HepG2 (cell line): ENCODE data around the gene SHLD3. TPM values are rescaled to one million over a fixed set of nuclear protein-coding genes. Genes with fewer than 3 reads are reported as not detected.

Experiments
- ARNTL ChIP-seq: sonication (generic); formaldehyde crosslinking; IDR thresholded peaks from 2 replicates; pipeline ENCODE4 v1.4.0; 2020; ENCODE audit warnings: mild to moderate bottlenecking, missing genetic modification reagents
- CBX5 ChIP-seq: sonication (generic); formaldehyde crosslinking; IDR thresholded peaks from 2 replicates; pipeline ENCODE4 v1.4.0; 2020; ENCODE audit warnings: missing genetic modification reagents, borderline replicate concordance
- GABPA ChIP-seq, 2 experiments: IDR thresholded peaks; 2 replicates each; pipeline ENCODE4 v1.6.1; 2011 to 2016; ENCODE audit warnings: low read depth in 2 of 2, low read length in 1 of 2, missing biosample characterization in 1 of 2, missing genetic modification characterization in 1 of 2
- HMGXB4 ChIP-seq, 2 experiments: sonication (generic) in 1 of 2; formaldehyde crosslinking in 1 of 2; IDR thresholded peaks; 2 replicates each; pipeline versions ENCODE4 v1.4.0 to v1.6.1; 2018 to 2020; ENCODE audit warnings: missing genetic modification reagents in 2 of 2, borderline replicate concordance in 1 of 2, low read depth in 1 of 2, mild to moderate bottlenecking in 1 of 2, missing biosample characterization in 1 of 2
- MATR3 ChIP-seq: sonication (generic); formaldehyde crosslinking; IDR thresholded peaks from 2 replicates; pipeline ENCODE4 v1.4.0; 2020; ENCODE audit warnings: missing genetic modification reagents
- MBD4 ChIP-seq: IDR thresholded peaks from 2 replicates; pipeline ENCODE4 v1.6.1; 2012; ENCODE audit warnings: low read length, inconsistent platforms, borderline replicate concordance
- MTF2 ChIP-seq: sonication (generic); formaldehyde crosslinking; IDR thresholded peaks from 2 replicates; pipeline ENCODE4 v1.5.0; 2020; ENCODE audit warnings: missing genetic modification reagents, borderline replicate concordance
- POLR2AphosphoS2 ChIP-seq: IDR thresholded peaks from 2 replicates; pipeline ENCODE4 v1.6.1; 2011; ENCODE audit warnings: low read depth, low read length, improper control_type of control experiment
- RAD51 ChIP-seq: fragments of 450-650 bp; IDR thresholded peaks from 2 replicates; pipeline ENCODE4 v1.6.1; 2016; ENCODE audit warnings: borderline replicate concordance
- SRSF4 ChIP-seq: fragments of 200-400 bp; formaldehyde crosslinking; IDR thresholded peaks from one replicate; pipeline ENCODE4 v1.6.1; 2018; ENCODE audit warnings: mild to moderate bottlenecking, low read depth, low read length, moderate library complexity; ENCODE audit not compliant: poor library complexity, severe bottlenecking
- TEF ChIP-seq: sonication (generic); formaldehyde crosslinking; IDR thresholded peaks from 2 replicates; pipeline ENCODE4 v1.5.0; 2020; ENCODE audit warnings: missing genetic modification reagents
- TMF1 ChIP-seq: sonication (generic); formaldehyde crosslinking; IDR thresholded peaks from 2 replicates; pipeline ENCODE4 v1.8.1; 2022; ENCODE audit warnings: low read depth, missing genetic modification reagents
- ZFP90 ChIP-seq: sonication (generic); formaldehyde crosslinking; IDR thresholded peaks from 2 replicates; pipeline ENCODE4 v1.8.0; 2022; ENCODE audit warnings: missing genetic modification reagents, mild to moderate bottlenecking, inconsistent platforms, borderline replicate concordance
- ZMAT5 ChIP-seq: sonication (generic); formaldehyde crosslinking; IDR thresholded peaks from 2 replicates; pipeline ENCODE4 v1.5.0; 2020; ENCODE audit warnings: mild to moderate bottlenecking, low read depth, missing genetic modification reagents, borderline replicate concordance
- ZNF143 ChIP-seq: sonication (generic); formaldehyde crosslinking; IDR thresholded peaks from 2 replicates; pipeline ENCODE4 v1.4.0; 2020; ENCODE audit warnings: missing genetic modification reagents
- ZNF17 ChIP-seq: sonication (generic); formaldehyde crosslinking; IDR thresholded peaks from 2 replicates; pipeline ENCODE4 v1.5.0; 2020; ENCODE audit warnings: mild to moderate bottlenecking, missing genetic modification reagents
- ZNF232 ChIP-seq: sonication (generic); formaldehyde crosslinking; IDR thresholded peaks from 2 replicates; pipeline ENCODE4 v1.4.0; 2020; ENCODE audit warnings: missing genetic modification reagents, borderline replicate concordance
- ZNF275 ChIP-seq: sonication (generic); formaldehyde crosslinking; IDR thresholded peaks from 2 replicates; pipeline ENCODE4 v1.8.0; 2022; ENCODE audit warnings: missing genetic modification reagents, mild to moderate bottlenecking, inconsistent platforms, borderline replicate concordance
- ZNF644 ChIP-seq: IDR thresholded peaks from 2 replicates; pipeline ENCODE4 v1.6.1; 2016; ENCODE audit warnings: low read depth
- ZNF709 ChIP-seq: sonication (generic); formaldehyde crosslinking; IDR thresholded peaks from 2 replicates; pipeline ENCODE4 v1.5.0; 2020; ENCODE audit warnings: mild to moderate bottlenecking, missing genetic modification reagents
- ZNF747 ChIP-seq: sonication (generic); formaldehyde crosslinking; IDR thresholded peaks from 2 replicates; pipeline ENCODE4 v1.8.1; 2023; ENCODE audit warnings: missing genetic modification reagents, mild to moderate bottlenecking, borderline replicate concordance
- polyA plus RNA-seq, 8 experiments: library from polyadenylated mRNA; depleted of rRNA in 3 of 8; stranded (reverse) in 7 of 8; unstranded in 1 of 8; fragments of >200 nt; fragmentation: Illumina TruSeq in 4 of 8; extraction: Trizol in 4 of 8; gene quantifications; 2 replicates each; pipeline versions ENCODE4 v1.2.1 to v1.2.3, GENCODE V29; 2011 to 2016; ENCODE audit warnings: low read depth in 4 of 8, missing spikeins in 1 of 8, mixed read lengths in 1 of 8; ENCODE audit not compliant: insufficient read depth in 1 of 8
- total RNA-seq, 5 experiments: library from RNA; depleted of rRNA; stranded (reverse); fragments of >200 nt; fragmentation: Illumina TruSeq; extraction: Trizol; gene quantifications; 2 replicates each; pipeline ENCODE4 v1.2.3, GENCODE V29; 2016; ENCODE audit warnings: low read depth in 1 of 5
- TF ChIP-seq, protein P1 (sequence below): sonication (generic); formaldehyde crosslinking; IDR thresholded peaks from 2 replicates; pipeline ENCODE4 v1.5.1; 2020; ENCODE audit warnings: missing genetic modification reagents, mild to moderate bottlenecking, borderline replicate concordance
- TF ChIP-seq, protein P2 (sequence below): sonication (generic); IDR thresholded peaks from 2 replicates; pipeline ENCODE4 v1.6.1; 2016; ENCODE audit warnings: low read depth, borderline replicate concordance

Gene SHLD3
- total and polyA plus RNA-seq, 2 of the 13 experiments (the other 11 are each of a cell fraction or from before 2014, with no cell fraction given), result 3.6 to 6.8 TPM

DNA sequence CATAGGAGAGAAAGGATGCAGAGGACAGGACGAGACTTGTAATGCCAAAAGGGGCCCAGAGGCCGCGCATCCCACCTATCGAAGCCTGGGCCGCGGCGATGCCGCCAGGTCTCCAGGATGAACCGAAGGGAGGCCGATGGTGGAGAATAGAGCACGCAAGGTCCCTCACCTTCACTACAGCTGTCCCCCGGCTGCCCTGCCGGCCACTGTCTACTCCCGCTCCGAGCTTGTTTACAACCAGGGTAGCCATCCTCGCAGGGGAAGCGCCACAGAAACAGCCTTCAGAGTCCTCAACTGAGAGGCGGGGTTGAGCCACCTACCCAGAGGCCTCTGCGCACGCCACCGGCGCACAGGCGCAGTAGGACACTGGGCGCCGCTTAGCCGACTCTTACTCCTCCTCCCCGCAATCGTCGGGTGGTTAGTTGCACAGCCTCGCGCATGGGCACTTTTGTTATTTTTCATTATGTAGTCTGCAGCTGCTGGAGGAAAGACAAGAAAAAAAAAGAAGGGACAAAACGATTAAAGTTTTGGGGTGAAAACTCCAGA is 729 bp upstream of the SHLD3 start, which contains the start of gene TRIM23 (continued):
- TF ChIP-seq ZMAT5 (CRISPR knock-in tag) (no peak), POLR2AphosphoS2 (no peak), ZNF644 (CRISPR knock-in tag) (no peak), GABPA (IDR thresholded peaks at IDR 0.05; ENCODE audit: low read depth, low read length) (no peak), GABPA (CRISPR knock-in tag; IDR thresholded peaks at IDR 0.05; ENCODE audit: low read depth) (no peak), TMF1 (CRISPR knock-in tag) (0 out of 2 replicates have a peak, but pooled peaks have one; percentile 54), ZNF143 (CRISPR knock-in tag) (peak; percentile 85), ZNF232 (CRISPR knock-in tag) (no peak), HMGXB4 (CRISPR knock-in tag; IDR thresholded peaks at IDR 0.05; ENCODE audit: borderline replicate concordance in 1 of 2, low read depth in 1 of 2) (peak; percentile 27 to 79; a peak in 2 of 4 replicates), RAD51 (no peak), ZNF275 (no peak), MTF2 (CRISPR knock-in tag) (no peak), CBX5 (CRISPR knock-in tag) (no peak; the same call in 1 of the 2 replicates), SRSF4 (no peak), ZNF17 (no peak), MATR3 (no peak), ZFP90 (CRISPR knock-in tag) (no peak), TEF (no peak), MBD4 (no peak), ZNF747 (CRISPR knock-in tag) (no peak), ZNF709 (no peak), ARNTL (CRISPR knock-in tag) (no peak; the same call in 1 of the 2 replicates)
- TF ChIP-seq, protein P1, sequence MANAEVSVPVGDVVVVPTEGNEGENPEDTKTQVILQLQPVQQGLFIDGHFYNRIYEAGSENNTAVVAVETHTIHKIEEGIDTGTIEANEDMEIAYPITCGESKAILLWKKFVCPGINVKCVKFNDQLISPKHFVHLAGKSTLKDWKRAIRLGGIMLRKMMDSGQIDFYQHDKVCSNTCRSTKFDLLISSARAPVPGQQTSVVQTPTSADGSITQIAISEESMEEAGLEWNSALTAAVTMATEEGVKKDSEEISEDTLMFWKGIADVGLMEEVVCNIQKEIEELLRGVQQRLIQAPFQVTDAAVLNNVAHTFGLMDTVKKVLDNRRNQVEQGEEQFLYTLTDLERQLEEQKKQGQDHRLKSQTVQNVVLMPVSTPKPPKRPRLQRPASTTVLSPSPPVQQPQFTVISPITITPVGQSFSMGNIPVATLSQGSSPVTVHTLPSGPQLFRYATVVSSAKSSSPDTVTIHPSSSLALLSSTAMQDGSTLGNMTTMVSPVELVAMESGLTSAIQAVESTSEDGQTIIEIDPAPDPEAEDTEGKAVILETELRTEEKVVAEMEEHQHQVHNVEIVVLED (CRISPR knock-in tag), result peak; percentile 54; the same call in 1 of the 2 replicates
- TF ChIP-seq, protein P2, sequence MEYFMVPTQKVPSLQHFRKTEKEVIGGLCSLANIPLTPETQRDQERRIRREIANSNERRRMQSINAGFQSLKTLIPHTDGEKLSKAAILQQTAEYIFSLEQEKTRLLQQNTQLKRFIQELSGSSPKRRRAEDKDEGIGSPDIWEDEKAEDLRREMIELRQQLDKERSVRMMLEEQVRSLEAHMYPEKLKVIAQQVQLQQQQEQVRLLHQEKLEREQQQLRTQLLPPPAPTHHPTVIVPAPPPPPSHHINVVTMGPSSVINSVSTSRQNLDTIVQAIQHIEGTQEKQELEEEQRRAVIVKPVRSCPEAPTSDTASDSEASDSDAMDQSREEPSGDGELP, result no peak
